Middle frontal gyrus (tissue), 1 donor: ENCODE measurements around the gene DDX49.
"Not testable (repeated sequence)": the region's sequence is repeated elsewhere in the genome, so short reads cannot be mapped to it uniquely, and the experiment has no call there.

Source experiments
- DNase-seq: peaks from one replicate; pipeline ENCODE4 v3.0.0-alpha.2; 2015; ENCODE audit warnings: low spot score; ENCODE audit errors: extremely low spot score

The DDX49 gene

DNA sequence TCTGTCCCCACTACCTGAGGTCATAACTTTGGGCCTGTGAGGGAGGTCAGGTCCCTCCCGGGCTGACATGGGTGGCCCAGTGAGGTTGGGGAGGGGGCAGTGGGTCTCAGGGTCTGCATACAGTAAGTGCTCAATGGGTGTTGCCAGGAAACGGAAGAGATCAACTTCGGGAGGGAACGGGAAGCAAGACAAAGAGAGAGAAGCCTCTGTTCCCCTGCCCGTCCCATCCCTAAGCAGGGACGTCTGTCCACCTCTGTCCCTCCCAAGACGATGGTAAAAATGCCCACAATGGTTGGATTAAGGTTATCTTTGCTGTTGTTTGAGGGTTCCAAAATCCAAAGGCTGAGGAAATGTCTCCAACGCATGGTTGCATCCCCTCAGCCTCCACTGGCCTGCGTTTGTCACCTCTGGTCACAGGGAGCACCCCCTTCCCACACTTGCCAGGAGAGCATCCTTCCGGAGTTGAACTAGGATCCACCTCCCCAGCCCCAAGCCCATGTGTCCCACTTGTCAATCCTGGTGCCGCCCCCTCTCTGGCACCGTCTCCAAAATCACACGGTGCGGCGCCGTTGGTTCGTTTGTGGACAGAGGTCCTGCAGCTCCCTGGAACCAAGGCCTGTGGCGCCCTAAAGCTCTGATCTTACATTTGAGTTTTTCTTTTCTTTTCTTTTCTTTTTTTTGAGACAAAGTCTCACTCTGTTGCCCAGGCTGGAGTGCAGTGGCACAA is 22.3 kb downstream of the DDX49 start:
- DNase-seq: no peak

- no peak for DNase-seq
Observed at GRCh38 chr19:18942692-18943091, 23.2 kb downstream of the DDX49 start.

DNA sequence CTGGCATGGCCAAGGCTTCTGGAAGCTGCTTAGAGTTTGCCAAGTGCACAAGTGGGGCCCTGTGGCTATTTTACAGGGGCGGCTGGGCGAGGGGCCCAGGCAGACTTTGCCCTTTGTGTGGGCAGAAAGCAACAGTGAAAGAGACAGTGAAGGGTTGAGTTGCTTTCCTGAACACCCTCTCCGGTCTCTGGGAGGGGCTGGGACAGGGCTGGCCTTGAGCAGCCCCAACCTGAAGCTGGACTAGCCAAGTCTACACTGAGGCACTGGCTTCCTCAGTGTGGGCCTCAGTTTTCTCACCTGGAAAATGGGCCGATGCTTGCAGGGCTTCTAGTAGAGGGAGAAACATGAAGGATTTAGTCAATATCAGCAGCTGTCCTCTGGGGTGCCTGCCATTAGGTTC is 23.9 kb downstream of the DDX49 start:
- DNase-seq: no peak

- DNase-seq: no peak
Observed at GRCh38 chr19:18945297-18945696, 25.8 kb downstream of the DDX49 start.

DNA sequence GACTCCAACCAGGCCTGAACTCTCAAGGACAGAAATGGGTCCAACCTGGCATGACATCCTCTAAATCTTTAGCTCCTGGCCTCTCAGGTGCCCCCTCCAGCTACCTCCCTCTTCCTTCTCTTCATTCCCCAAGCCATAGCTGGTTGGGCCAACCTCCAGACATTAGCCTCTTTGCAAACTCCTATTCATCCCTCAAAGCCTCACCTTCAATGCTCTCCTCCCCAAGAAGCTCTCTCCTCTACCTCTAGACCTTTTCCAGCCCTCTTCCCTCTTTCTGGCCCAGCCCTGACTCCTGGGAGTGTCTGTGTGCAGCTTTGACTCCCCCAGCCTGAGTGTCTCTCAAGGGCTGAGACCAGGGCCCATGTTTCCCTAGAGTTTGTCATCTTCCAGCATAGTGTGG is 26.8 kb downstream of the DDX49 start:
- no peak for DNase-seq

DNA sequence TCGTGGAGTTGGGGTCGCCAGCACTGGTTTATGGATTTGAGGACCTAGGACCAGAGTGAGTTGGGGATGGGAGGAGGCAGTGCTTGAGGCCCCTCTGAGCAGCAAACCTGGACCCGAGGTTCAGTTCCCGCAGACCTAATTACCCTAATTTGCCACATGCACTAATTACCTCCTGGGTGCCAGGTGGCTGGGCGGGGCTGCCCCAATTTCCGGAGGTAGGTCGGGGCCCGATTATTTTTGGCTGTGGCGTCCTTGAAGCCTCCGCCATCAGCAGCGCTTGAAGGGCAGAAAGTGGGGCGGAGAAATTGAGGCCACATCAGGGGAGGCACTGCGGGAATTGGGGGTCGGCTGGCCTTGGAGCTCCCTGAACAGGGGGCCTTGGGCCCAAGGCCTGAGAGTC is 27.4 kb downstream of the DDX49 start:
- DNase-seq: no peak

GRCh38 chr19:18948075-18948975 is 28.8 kb downstream of the DDX49 start:
- no peak for DNase-seq

DNA sequence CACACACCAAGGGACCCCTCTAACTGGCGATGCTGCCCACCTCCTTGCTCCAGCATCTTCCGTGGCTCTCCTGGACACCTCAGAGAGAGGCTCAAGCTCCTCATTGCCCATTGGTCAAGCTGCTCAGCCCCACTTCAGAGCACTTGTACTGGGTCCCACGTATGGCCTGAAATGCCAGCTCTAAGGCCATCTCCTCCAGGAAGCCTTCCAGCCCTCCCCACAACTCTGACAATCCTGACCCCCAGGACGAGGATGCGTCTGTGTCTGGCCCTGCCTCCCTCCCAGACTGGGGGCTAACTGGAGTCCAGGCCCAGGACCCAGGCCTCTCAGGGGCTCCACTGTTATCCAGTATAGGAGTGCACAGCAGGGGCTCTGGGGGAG is 29.5 kb downstream of the DDX49 start:
- no peak for DNase-seq

DNA sequence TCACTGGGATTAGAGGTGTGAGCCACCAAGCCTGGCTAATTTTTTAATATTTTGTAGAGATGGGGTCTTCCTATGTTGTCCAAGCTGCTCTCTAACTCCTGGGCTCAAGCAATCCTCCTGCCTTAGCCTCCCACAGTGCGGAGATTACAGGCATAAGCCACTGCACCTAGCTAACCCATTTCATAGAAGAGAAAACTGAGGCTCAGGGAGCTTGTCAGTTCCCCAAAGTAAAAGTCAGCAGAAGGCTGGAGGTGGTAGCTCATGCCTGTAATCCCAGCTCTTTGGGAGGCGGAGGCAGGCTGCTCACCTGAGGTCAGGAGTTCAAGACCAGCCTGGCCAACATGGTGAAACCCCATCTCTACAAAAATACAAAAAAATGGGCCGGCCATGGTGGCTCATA is 30.3 kb downstream of the DDX49 start:
- no peak for DNase-seq

GRCh38 chr19:18951721-18952281 is 32.3 kb downstream of the DDX49 start:
- DNase-seq: no peak

GRCh38 chr19:18952364-18953003 is 33.0 kb downstream of the DDX49 start:
- not testable (repeated sequence) for DNase-seq

DNA sequence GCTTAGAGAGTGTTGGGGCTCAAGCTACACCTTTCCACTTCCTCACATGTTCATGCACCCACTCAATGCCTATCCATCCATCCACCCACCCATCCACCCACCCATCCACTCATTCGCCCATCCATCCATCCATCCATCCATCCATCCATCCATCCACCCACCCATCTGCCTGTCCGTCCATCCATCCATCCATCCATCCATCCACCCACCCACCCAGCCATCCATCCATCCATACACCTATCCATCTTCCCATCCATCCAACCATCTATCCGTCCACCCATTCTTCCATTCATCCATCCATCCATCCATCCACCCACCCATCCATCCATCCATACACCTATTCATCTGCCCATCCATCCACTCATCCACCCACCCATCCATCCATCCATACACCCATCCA is 34.6 kb downstream of the DDX49 start:
- DNase-seq: no peak

- DNase-seq: no peak
Observed at GRCh38 chr19:18955042-18955441, 35.5 kb downstream of the DDX49 start.

DNA sequence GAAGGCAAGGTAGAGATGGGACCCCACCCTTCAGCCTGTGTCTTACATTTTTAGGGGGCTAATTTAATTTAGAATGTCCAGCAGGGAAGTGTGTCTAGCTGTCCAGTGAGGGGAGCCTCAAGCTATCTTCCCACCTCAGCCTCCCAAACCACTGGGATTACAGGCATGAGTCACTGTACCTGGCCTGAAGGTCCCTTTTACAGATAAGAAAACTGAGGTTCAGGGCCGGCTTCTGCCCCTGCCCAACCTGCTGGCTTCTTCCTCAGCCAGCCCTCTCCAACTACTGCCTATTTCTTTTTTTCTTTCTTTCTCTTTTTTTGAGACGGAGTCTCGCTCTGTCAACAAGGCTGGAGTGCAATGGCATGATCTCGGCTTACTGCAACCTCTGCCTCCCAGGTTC is 40.9 kb downstream of the DDX49 start:
- no peak for DNase-seq

DNA sequence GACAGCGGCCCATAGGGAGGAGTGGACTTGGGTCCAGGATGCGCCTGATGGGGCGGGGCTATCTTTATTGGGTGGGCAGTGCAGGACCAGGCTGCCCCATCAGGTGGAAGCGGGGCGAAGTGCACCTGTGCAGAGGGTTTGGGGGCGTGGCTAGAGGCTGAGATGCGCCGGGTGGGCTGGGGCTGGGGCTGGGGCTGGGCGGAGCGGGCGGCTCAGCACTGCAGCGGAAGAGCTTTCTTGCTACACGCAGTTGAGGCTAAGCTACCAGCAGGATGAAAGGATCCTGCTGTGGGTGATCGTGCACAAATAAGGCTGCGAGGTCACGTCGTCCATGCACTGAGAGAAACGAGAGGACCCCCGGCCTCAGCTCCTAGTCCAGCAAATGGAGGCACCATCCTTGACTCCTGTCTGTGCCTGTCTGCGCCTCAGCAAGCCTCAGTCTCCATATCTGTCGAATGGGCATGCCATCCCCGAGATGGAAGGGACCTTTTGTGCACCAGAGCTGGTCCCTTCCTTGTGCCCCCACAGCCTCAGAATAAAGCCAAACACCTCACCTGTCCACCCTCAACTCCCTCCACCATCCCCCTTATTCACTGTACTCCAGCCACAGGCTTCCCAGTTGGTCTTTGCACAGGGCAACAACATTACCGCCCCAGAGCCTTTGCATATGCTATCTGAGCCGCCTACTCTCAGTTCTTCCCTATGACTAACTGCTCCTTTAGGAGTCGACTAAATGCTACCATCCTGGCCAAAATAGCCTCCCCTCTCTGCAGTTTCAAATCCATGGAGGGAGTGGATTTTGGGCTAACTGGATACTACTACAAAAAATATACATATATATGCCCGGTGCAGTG is 42.5 kb downstream of the DDX49 start:
- DNase-seq: no peak

GRCh38 chr19:18964121-18964520 is 44.6 kb downstream of the DDX49 start:
- no peak for DNase-seq

DNA sequence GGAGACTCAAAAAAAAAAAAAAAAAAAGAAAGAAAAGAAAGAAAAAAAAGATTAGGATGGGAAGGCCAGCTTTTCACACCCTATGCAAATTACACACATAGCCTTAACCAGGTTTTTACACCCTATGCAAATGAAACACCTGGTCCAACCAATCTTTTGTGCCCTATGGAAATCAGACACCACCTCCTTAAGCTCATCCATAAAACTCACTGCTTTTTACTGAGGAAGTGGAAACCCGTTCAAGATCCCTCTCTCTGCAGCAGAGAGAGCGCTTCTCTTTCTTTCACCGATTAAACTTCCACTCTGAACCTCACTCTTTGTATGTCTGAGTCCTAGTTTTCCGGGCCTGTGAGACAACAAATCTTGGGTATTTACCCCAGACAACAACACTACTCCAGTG is 46.8 kb downstream of the DDX49 start:
- no peak for DNase-seq

- no peak for DNase-seq
Observed at GRCh38 chr19:18967358-18968146, 48.0 kb downstream of the DDX49 start.

DNA sequence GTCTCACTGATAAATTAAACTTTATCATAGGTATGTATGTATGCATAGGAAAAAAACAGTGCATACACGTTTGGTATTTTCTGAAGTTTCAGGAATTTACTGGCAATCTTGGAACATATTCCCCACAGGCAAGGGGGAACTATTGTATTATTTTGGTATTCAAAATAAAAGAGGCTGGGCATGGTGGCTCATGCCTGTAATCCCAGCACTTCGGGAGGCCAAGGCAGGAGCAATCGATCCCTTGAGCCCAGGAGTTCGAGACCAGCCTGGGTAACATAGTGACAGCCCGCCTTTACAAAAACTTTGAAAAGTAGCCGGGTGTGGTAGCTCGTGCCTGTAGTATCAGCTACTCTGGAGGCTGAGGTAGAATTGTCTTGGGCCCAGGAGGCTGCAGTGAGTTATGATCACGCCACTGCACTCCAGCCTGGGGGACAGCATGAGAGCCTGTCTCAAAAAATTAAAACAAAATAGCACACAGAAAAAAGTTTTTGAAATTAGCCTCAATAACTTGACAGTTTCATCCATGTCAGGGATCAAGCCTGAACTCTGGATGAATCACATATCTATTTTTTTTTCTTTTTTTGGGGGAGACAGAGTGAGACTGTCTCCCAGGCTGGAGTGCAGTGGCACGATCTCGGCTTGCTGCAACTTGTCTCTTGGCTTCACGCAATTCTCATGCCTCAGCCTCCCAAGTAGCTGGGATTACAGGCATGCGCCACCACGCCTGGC is 50.6 kb downstream of the DDX49 start:
- no peak for DNase-seq
